Left forelimb (tissue), 1 donor: ENCODE measurements around the gene HECTD4.

Experiments used
- DNase-seq: peaks from one replicate; pipeline ENCODE4 v3.0.0-alpha.2; 2018; ENCODE audit warnings: low spot score

Gene HECTD4

DNA sequence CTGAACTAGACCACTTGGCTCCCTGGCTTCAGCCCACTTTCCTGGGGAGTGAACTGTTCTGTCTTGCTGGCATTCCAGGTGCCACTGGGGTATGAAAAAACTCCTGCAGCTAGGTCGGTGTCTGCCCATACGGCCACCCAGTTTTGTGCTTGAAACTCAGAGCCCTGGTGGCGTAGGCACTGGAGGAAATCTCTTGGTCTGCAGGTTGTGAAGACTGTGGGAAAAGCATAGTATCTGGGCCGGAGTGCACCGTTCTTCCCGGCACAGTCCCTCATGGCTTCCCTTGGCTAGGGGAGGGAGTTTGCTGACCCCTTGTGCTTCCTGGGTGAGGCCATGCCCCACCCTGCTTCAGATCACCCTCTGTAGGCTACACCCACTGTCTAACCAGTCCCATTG, 223.1 kb downstream of the HECTD4 start:
- DNase-seq, result peak; percentile 28

- DNase-seq, result peak; percentile 47
Observed at GRCh38 chr12:112158461-112159145, 223.6 kb downstream of the HECTD4 start.

- DNase-seq, result no peak
Observed at GRCh38 chr12:112153893-112154219, 228.4 kb downstream of the HECTD4 start.

DNA sequence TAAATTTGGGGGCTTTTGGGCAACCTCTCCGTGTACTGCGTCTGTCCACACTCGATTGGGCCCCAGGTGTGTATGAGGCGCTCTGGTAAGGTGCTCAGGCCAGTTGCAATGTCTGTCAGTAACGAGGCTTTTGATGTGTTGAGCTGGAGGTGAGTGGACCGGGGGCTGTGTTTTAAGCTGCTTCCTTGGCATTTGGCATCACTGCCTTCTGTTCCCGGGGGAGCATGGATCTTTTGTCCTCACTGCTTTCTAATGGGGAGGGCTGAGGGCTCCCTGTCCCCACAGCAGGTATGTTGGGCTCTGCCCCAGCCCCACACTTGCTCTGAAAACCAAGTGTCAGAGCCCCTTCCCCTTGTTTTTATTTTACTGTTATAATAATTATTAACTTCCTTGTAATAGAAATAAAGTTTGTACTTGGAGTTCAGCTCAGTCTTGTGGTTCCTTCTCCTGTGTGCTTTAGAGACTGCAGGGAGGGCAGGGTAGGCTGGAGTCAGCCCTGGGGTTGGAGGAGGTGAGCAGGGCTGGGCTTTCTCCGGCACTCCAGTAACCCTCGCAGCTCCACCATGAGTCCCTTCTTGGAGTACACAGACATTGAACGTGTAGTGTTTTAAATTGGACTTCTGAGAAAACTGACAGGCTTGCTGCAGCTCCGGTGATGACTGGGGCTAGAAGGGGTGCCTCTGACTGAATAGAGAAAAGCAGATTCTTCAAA, 228.9 kb downstream of the HECTD4 start:
- no peak for DNase-seq

GRCh38 chr12:112151766-112152541, 230.3 kb downstream of the HECTD4 start:
- no peak for DNase-seq

- DNase-seq, result no peak
Observed at GRCh38 chr12:112149596-112149995, 232.6 kb downstream of the HECTD4 start.

GRCh38 chr12:112148031-112148513, 234.2 kb downstream of the HECTD4 start:
- DNase-seq, result no peak

DNA sequence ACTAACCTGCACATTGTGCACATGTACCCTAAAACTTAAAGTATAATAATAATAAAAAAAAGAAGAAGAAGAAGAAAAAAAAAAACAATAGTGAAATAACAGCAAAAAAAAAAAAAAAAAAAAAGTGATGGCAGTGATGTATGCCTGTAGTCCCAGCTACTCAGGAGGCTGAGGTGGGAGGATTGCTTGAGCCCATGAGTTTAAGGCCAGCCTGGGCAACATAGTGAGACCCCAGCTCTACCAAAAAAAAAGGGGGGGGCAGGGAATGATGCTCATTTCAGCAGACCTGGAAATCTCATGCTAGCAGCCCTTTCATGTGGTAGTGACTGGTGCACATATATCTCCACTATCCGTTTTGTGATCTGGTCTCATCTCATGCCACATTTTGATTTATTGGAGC, 236.1 kb downstream of the HECTD4 start:
- DNase-seq, result no peak

DNA sequence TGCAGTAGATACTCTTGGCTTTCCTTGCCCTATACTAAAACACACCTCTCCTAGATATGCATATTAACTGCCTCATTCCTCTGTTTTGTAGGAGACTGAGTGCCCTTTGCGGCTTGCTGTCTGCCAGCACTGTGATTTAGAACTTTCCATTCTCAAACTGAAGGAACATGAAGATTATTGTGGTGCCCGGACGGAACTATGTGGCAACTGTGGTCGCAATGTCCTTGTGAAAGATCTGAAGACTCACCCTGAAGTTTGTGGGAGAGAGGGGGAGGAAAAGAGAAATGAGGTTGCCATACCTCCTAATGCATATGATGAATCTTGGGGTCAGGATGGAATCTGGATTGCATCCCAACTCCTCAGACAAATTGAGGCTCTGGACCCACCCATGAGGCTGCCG, 241.5 kb downstream of the HECTD4 start:
- DNase-seq, result no peak

- DNase-seq, result no peak
Observed at GRCh38 chr12:112134731-112135130, 247.5 kb downstream of the HECTD4 start.

DNA sequence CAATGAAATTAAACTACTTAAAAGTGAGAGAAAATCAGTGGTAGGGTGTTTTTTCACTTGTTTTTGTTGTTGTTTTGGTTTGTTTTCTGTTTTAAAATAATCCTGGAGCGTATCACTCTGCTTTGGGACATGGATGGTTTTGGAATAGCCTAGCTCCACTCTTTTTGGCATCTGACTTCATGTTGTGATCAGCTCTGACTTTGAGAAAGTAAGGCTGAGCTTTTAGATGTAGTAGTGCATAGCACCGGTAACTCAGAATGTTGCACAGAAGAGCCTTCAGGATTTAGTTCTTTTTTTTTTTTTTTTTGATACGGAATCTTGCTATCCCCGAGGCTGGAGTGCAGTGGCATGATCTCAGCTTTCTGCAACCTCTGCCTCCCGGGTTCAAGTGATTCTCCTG, 248.8 kb downstream of the HECTD4 start:
- DNase-seq, result no peak

DNA sequence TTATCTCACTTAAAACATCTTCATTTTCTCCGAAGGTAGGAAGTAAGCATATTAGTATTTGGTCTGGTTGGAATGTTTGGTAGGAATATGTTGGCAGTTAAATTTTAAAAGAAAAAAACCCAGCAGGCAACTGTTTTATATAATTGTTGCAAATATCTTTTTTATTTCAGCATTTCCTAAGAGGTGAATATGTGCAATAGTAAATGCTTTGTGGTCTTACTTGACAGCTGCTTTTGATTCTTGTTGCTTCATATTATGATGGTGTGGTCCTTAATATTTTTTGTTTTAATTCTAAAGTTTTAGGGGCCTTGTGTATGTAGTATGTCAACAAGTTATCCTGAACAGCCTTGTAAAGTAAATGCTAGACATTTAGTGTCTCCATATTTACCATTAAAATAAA, 250.5 kb downstream of the HECTD4 start:
- DNase-seq, result no peak

GRCh38 chr12:112130441-112130998, 251.7 kb downstream of the HECTD4 start:
- no peak for DNase-seq

GRCh38 chr12:112126911-112127310, 255.3 kb downstream of the HECTD4 start:
- DNase-seq, result no peak

GRCh38 chr12:112126000-112126438, 256.2 kb downstream of the HECTD4 start:
- DNase-seq, result no peak

- DNase-seq, result peak; percentile 100
Observed at GRCh38 chr12:112125250-112125999, 256.8 kb downstream of the HECTD4 start, which contains the start of gene TRAFD1. TSS of gene TRAFD1 (plus strand) at chr12:112125560. CDS start at chr12:112130523, 4,963 bp downstream.

DNA sequence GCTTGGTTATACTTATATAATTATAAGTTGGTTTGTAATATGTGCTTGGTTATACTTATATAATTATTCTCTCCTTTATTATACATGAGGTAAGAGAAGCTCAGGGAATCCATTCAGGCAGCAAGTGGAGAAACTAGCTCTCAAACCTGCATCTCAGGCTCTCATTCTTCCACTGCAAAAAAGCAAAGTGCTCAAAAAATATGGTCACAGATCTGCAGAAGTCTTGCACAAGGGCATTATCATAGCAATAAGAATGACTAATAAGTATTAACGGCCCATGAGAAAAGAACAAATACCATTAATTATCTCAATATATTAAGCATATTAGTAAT, 257.3 kb downstream of the HECTD4 start:
- no peak for DNase-seq

DNA sequence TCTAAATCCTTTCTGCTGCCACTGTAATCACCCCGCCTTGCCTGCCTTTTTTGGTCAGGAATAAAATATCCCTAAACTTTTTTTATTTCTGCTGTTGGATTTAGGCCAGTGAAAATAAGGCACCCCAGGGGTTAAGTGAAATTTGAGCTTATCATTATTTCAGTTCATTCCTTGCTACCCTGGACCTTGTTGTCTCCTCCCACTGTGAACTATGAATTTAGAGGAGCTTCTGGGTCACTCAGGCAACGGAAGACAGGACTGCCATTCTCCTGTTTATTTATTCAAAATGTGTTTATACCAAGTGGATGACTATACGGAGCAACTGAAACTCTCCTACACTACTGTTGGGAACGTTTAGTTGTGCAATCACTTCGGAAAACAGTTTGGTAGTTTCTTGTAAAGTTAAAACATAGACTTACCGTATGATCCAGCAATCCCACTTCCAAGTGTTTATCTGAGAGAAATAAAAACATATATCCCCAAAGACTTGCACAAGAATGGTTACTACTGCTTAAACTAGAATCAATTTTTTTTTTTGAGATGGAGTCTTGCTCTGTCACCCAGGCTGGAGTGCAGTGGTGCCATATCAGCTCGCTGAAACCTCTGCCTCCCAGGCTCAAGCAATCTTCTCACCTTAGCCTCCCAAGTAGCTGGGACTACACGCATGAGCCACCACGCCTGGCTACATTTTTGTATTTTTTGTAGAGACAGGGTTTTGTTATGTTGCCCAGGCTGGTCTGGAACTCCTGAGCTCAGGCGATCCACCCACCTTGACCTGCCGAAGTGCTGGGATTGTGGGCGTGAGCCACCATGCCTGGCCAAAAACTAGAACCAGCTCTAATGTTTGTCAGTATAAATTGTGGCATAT, 259.2 kb downstream of the HECTD4 start:
- no peak for DNase-seq

DNA sequence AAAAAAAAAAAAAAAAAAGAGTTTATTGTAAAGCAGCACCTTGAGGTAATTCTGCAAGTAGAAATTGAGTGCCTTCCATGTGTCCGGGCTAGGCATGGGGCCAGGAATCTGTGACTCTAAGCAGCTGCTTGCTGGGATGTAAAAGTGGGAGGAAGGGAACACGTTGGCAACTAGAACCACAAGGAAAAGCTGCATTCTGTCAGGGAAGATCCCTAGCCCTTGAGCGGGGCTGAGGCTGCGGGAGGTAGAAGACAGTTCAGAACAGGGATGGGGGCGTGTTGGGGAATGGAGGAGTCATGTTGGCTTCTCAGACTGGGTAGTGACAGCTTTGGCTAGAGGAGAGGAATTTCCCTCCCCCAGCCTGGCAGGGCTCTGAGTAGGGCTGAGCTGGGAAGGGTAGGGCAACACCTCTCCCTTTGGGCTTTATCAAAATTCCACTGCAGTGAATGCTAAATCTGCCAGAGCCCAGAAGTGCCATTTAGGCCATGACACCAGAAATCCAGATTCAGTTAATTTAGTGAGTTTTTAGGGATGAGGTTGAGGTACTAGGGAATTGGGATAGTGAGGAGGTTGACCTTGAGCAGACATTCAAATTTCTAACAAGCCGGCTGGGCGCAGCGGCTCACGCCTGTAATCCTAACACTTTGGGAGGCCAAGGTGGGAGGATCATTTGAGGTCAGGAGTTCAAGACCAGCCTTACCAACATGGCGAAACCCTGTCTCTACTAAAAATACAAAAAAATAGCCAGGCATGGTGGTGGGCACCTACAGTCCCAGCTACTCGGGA, 260.3 kb downstream of the HECTD4 start:
- peak; percentile 75 for DNase-seq

- DNase-seq, result no peak
Observed at GRCh38 chr12:112117685-112118084, 264.5 kb downstream of the HECTD4 start.
